K562 (cell line): Measurements from ENCODE around the gene SUB1. TPM values are rescaled to one million over a fixed set of nuclear protein-coding genes. Genes with fewer than 3 reads are reported as not detected.
A peak's percentile ranks its signal among the peaks of the same experiment; 100 is the strongest.

ENCODE experiments used
- ATAC-seq: fragments of 200-7000 bp; cut with Tn5 transposase; 3 replicates; pipeline ENCODE4 v1.9.1; 2020; ENCODE audit warnings: moderate library complexity
- BruUV-seq: library from RNA; stranded (reverse); fragments of 400-500 nt; replicated peaks from 2 replicates; lab custom pipeline; 2021; lab: Mats Ljungman, UMichigan
- CTCF ChIA-PET: fragments of 300-600 bp; formaldehyde crosslinking; extraction: SDS; loops from one replicate; lab custom pipeline; 2021; ENCODE audit warnings: low intra/inter-chr PET ratio; lab: Yijun Ruan, JAX
- POLR2A ChIA-PET: fragments of 300-600, 350-650 bp; sonication (Branson Sonifier 250); formaldehyde crosslinking; extraction: SDS; loops from one replicate; lab custom pipeline; 2021; ENCODE audit warnings: antibody characterized with exemption, inconsistent platforms; lab: Yijun Ruan, JAX
- DNase-seq, 4 experiments: peaks; one replicate each; pipeline versions ENCODE4 v3.0.0 to v3.0.0-alpha.2; 2011 to 2018; ENCODE audit warnings: low spot score in 3 of 4, mixed read lengths in 3 of 4; ENCODE audit errors: extremely low read depth in 1 of 4
- FAIRE-seq: peaks from 2 replicates; lab custom pipeline; 2011; peaks lifted over from hg19 to GRCh38; lab: Jason Lieb, UNC
- H2AFZ ChIP-seq: 2 replicates; pipeline ENCODE4 v1.6.0; 2011; ENCODE audit warnings: low read depth, low read length, control low read depth, inconsistent platforms
- H3K27ac ChIP-seq: fragments of 200-600 bp; 3 replicates; pipeline ENCODE4 v1.8.0; 2011; ENCODE audit warnings: low read depth, mild to moderate bottlenecking, control low read depth, inconsistent platforms, low read length, moderate library complexity, mixed read lengths; ENCODE audit errors: extremely low read depth
- H3K27me3 ChIP-seq, 2 experiments: fragments of 300-600 bp in 1 of 2; 2 replicates in 1 of 2; 3 replicates in 1 of 2; pipeline versions ENCODE4 v1.6.0 to v1.8.0; 2011; ENCODE audit warnings: inconsistent platforms in 2 of 2, low read length in 2 of 2, mild to moderate bottlenecking in 1 of 2, mixed read lengths in 1 of 2, moderate library complexity in 1 of 2; ENCODE audit not compliant: control insufficient read depth in 2 of 2, insufficient read depth in 2 of 2
- H3K36me3 ChIP-seq: fragments of 300-600 bp; 3 replicates; pipeline ENCODE4 v1.8.0; 2011; ENCODE audit warnings: mild to moderate bottlenecking, low read length, inconsistent platforms; ENCODE audit not compliant: control insufficient read depth, insufficient read depth
- H3K4me1 ChIP-seq, 2 experiments: fragments of 200-600 bp in 1 of 2; replicated peaks in 1 of 2; 2 replicates in 1 of 2; 3 replicates in 1 of 2; pipeline versions ENCODE4 v1.5.1 to v1.8.0; 2011; ENCODE audit warnings: inconsistent platforms in 2 of 2, low read length in 2 of 2, mild to moderate bottlenecking in 1 of 2, mixed read lengths in 1 of 2, moderate library complexity in 1 of 2; ENCODE audit not compliant: control insufficient read depth in 2 of 2, insufficient read depth in 2 of 2
- H3K4me2 ChIP-seq: 2 replicates; pipeline ENCODE4 v1.6.1; 2011; ENCODE audit warnings: low read length, control low read depth, inconsistent platforms, mixed read lengths; ENCODE audit not compliant: insufficient read depth
- H3K4me3 ChIP-seq: fragments of 200-600 bp; sonication (generic), shearing (Covaris generic); 2 replicates; pipeline ENCODE4 v1.5.1; 2016; ENCODE audit warnings: control low read depth, inconsistent platforms
- H3K79me2 ChIP-seq: fragments of 200-600 bp; 3 replicates; pipeline ENCODE4 v1.8.0; 2011; ENCODE audit warnings: low read length, inconsistent platforms; ENCODE audit not compliant: control insufficient read depth, insufficient read depth
- H3K9ac ChIP-seq, 2 experiments: 2 replicates each; pipeline versions ENCODE4 v1.6.0 to v1.6.1; 2011; ENCODE audit warnings: low read depth in 2 of 2, low read length in 2 of 2, control low read depth in 1 of 2, inconsistent platforms in 1 of 2, mild to moderate bottlenecking in 1 of 2, mixed read lengths in 1 of 2; ENCODE audit not compliant: insufficient read depth in 1 of 2
- H3K9me1 ChIP-seq: one replicate; pipeline ENCODE4 v1.6.0; 2011; ENCODE audit warnings: inconsistent platforms, mild to moderate bottlenecking, low read length, moderate library complexity; ENCODE audit not compliant: control insufficient read depth, insufficient read depth
- H3K9me3 ChIP-seq: replicated peaks from 2 replicates; pipeline ENCODE4 v1.5.1; 2011; ENCODE audit warnings: low read depth, low read length, inconsistent platforms; ENCODE audit not compliant: control insufficient read depth, insufficient read depth
- H4K20me1 ChIP-seq: replicated peaks from 2 replicates; pipeline ENCODE4 v1.6.1; 2011; ENCODE audit warnings: low read length, inconsistent platforms, mixed read lengths; ENCODE audit not compliant: control insufficient read depth, insufficient read depth
- ARHGAP35 ChIP-seq: fragments of 450-650 bp; IDR thresholded peaks from 2 replicates; pipeline ENCODE4 v1.6.1; 2018; ENCODE audit not compliant: partially characterized antibody
- BMI1 ChIP-seq: fragments of 150-350 bp; IDR thresholded peaks from 2 replicates; pipeline ENCODE4 v1.6.1; 2014; ENCODE audit warnings: low read length
- CC2D1A ChIP-seq: fragments of 450-650 bp; IDR thresholded peaks from 2 replicates; pipeline ENCODE4 v1.6.1; 2017; ENCODE audit warnings: mild to moderate bottlenecking
- CHCHD3 ChIP-seq: fragments of 250-450 bp; sonication (Bioruptor Pico); IDR thresholded peaks from 2 replicates; pipeline ENCODE4 v2.1.2; 2022; ENCODE audit warnings: mild to moderate bottlenecking
- E2F3 ChIP-seq: fragments of 250-450 bp; sonication (Bioruptor Pico); IDR thresholded peaks from 2 replicates; pipeline ENCODE4 v1.4.0; 2020; ENCODE audit warnings: mild to moderate bottlenecking
- EZH2 ChIP-seq: IDR thresholded peaks from 2 replicates; pipeline ENCODE4 v1.6.1; 2012; ENCODE audit warnings: low read depth, mild to moderate bottlenecking, inconsistent platforms, low read length, borderline replicate concordance
- MTF1 ChIP-seq: fragments of 250-450 bp; sonication (Bioruptor Pico); IDR thresholded peaks from 2 replicates; pipeline ENCODE4 v1.9.0; 2021; ENCODE audit warnings: moderate library complexity, mild to moderate bottlenecking, inconsistent platforms, borderline replicate concordance
- POLR2B ChIP-seq: fragments of 450-650 bp; IDR thresholded peaks from 2 replicates; pipeline ENCODE4 v1.6.1; 2018; ENCODE audit warnings: low read depth; ENCODE audit not compliant: partially characterized antibody
- POU5F1 ChIP-seq: fragments of 150-350 bp; IDR thresholded peaks from 2 replicates; pipeline ENCODE4 v1.6.1; 2014; ENCODE audit warnings: borderline replicate concordance, low read length, low read depth, mild to moderate bottlenecking; ENCODE audit not compliant: partially characterized antibody
- RAD21 ChIP-seq, 2 experiments: fragments of 250-450 bp in 1 of 2; fragments of 450-650 bp in 1 of 2; sonication (Bioruptor Pico) in 1 of 2; formaldehyde crosslinking in 1 of 2; IDR thresholded peaks in 1 of 2; conservative IDR thresholded peaks in 1 of 2; 2 replicates each; pipeline versions ENCODE4 v1.4.0 to v1.8.0; 2020 to 2022; ENCODE audit warnings: mild to moderate bottlenecking in 2 of 2, moderate library complexity in 1 of 2
- SETDB1 ChIP-seq: IDR thresholded peaks from one replicate; pipeline ENCODE4 v1.6.1; 2012; ENCODE audit warnings: low read length, control low read depth, inconsistent platforms
- SMARCB1 ChIP-seq: IDR thresholded peaks from 2 replicates; pipeline ENCODE4 v1.6.1; 2011; ENCODE audit warnings: improper control_type of control experiment, low read depth; ENCODE audit not compliant: insufficient read length
- ZC3H11A ChIP-seq: IDR thresholded peaks from 2 replicates; pipeline ENCODE4 v1.6.1; 2012; ENCODE audit warnings: low read depth, low read length, improper control_type of control experiment
- ZFP1 ChIP-seq: fragments of 450-650 bp; formaldehyde crosslinking; IDR thresholded peaks from 2 replicates; pipeline ENCODE4 v1.4.0; 2020; ENCODE audit warnings: mild to moderate bottlenecking, mixed read lengths
- ZNF124 ChIP-seq: sonication (generic); formaldehyde crosslinking; IDR thresholded peaks from 2 replicates; pipeline ENCODE4 v1.8.1; 2022; ENCODE audit warnings: missing genetic modification reagents
- ZNF140 ChIP-seq: fragments of 250-450 bp; sonication (Bioruptor Pico); IDR thresholded peaks from 2 replicates; pipeline ENCODE4 v1.8.0; 2021; ENCODE audit warnings: moderate library complexity, mild to moderate bottlenecking, inconsistent platforms
- ZNF324 ChIP-seq: fragments of 250-450 bp; sonication (Bioruptor Pico); IDR thresholded peaks from 2 replicates; pipeline ENCODE4 v1.4.0; 2020; ENCODE audit warnings: mild to moderate bottlenecking
- ZSCAN32 ChIP-seq: fragments of 450-650 bp; formaldehyde crosslinking; IDR thresholded peaks from 2 replicates; pipeline ENCODE4 v1.4.0; 2020; ENCODE audit warnings: mild to moderate bottlenecking, moderate library complexity
- WGBS: fragments of 100-300 bp; shearing (Covaris generic); methylation state at CpG from one replicate; pipeline ENCODE4 v1.1.6; 2016; ENCODE audit warnings: low coverage, mixed read lengths; ENCODE audit not compliant: insufficient coverage; ENCODE audit errors: missing lambda C conversion rate; 5-methylcytosine and 5-hydroxymethylcytosine counted together
- in situ Hi-C: fragments of 300-500 bp; cut with MboI; formaldehyde crosslinking; loops from 4 replicates; pipeline ENCODE4 v1.15.0; 2018; ENCODE audit warnings: inconsistent platforms, mixed read lengths
- intact Hi-C: fragments of 100-400 bp; cut with micrococcal nuclease; formaldehyde crosslinking; loops from 2 replicates; pipeline ENCODE4 v1.14.2; 2022
- polyA plus RNA-seq, 8 experiments: library from polyadenylated mRNA; depleted of rRNA in 4 of 8; stranded (reverse) in 5 of 8; unstranded in 3 of 8; fragments of >200 nt; fragmentation: Nextera tagmentation in 2 of 8; fragmentation: Illumina TruSeq in 1 of 8; extraction: Ambion mirVana in 2 of 8; extraction: Trizol in 1 of 8; gene quantifications; 2 replicates each; pipeline versions ENCODE4 v1.2.1 to v1.2.3, GENCODE V29; 2011 to 2014; ENCODE audit warnings: inconsistent platforms in 1 of 8, missing spikeins in 1 of 8
- total RNA-seq, 7 experiments: library from RNA; depleted of rRNA in 6 of 7; stranded (reverse); fragments of >200 nt in 6 of 7; fragmentation: Illumina TruSeq in 2 of 7; extraction: Trizol in 2 of 7; gene quantifications; 2 replicates each; pipeline versions ENCODE4 v1.2.1 to v1.2.3, GENCODE V29; 2011 to 2021; ENCODE audit warnings: low replicate concordance in 1 of 7
- TF ChIP-seq, protein P1 (sequence below): sonication (generic); formaldehyde crosslinking; IDR thresholded peaks from 2 replicates; pipeline ENCODE4 v1.8.0; 2022; ENCODE audit warnings: missing genetic modification reagents, mild to moderate bottlenecking, borderline replicate concordance
- TF ChIP-seq, protein P2 (sequence below), 2 experiments: IDR thresholded peaks; 2 replicates each; pipeline ENCODE4 v1.6.1; 2011; ENCODE audit warnings: borderline replicate concordance in 1 of 2, control low read depth in 1 of 2, low read depth in 1 of 2, low read length in 1 of 2, mild to moderate bottlenecking in 1 of 2, mixed read lengths in 1 of 2, moderate library complexity in 1 of 2; ENCODE audit not compliant: insufficient read depth in 1 of 2, insufficient read length in 1 of 2, poor library complexity in 1 of 2, severe bottlenecking in 1 of 2; ENCODE audit errors: extremely low read depth in 1 of 2

SUB1 gene
- total and polyA plus RNA-seq, 9 of the 15 experiments (the other 6 are each of a cell fraction or from before 2014, with no cell fraction given): 336 to 1,031 (median 700) TPM

DNA sequence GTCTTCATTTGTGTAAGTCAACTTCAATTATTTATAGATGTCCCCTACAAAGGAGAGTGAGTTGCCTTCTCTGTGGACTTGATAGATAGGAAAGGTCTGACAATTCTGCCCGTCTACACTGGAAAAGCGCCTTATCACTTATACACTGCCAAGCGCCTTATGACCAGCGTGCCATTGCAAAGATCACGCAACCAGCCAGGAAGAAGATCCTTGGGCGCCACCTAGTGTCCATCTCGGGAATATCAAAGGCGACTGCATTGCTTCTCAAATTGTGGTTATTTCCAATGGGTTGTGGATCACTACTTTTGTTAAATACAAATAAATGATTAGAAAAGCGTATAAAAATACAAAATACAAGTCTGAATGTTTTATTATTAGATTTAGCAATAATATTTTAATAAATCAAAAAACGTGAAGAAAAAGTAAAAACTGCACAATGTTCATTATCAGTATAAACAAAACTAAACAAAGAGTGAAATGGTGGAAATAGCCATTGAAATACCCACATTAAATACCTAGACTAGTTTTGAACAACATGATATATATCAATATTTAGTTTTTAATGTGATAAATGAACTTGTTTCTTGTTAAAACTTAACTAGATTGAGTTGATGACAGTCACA is 27.8 kb downstream of the SUB1 start:
- H3K4me2 ChIP-seq: no peak overlapping the region
- ChIA-PET POLR2A (interaction anchor here (0.7 to 0.8 kb wide), 2 partner anchors 23 to 125 kb away, joined by 3 to 4 read pairs; no protein-coding TSS in a partner anchor), CTCF (interaction anchor here (0.8 to 2.5 kb wide), 7 partner anchors 10 to 1031 kb away, joined by 3 to 24 read pairs (median 5); no protein-coding TSS in a partner anchor)
- in situ Hi-C loops (loop anchor here (5.0 to 25.0 kb wide), 4 partner anchors 126 to 1026 kb away; no protein-coding TSS in a partner anchor), intact Hi-C loops (loop anchor here (1.0 to 10.0 kb wide), 5 partner anchors 124 to 788 kb away; no protein-coding TSS in a partner anchor)
- no peaks in the 10 kb centered on the region for H3K9me1 ChIP-seq
- peak; percentile 89 for ATAC-seq
- H3K79me2 ChIP-seq: no peaks in the 10 kb centered on the region
- peak; percentile 96 for FAIRE-seq
- H3K27ac ChIP-seq: no peak overlapping the region
- peak; percentile 80 to 88 (median 83) for DNase-seq
- H3K9me3 ChIP-seq: no peaks in the 10 kb centered on the region
- H3K4me3 ChIP-seq: no peak overlapping the region
- no peaks in the 10 kb centered on the region for H4K20me1 ChIP-seq
- no peak overlapping the region for H3K9ac ChIP-seq
- BruUV-seq: no TSS peak
- H3K4me1 ChIP-seq: no peaks in the 10 kb centered on the region
- H2AFZ ChIP-seq: peak overlapping the region; percentile 11; the same call in 1 of the 2 replicates
- H3K27me3 ChIP-seq: no peaks in the 10 kb centered on the region; a peak in 1 of 5 replicates
- H3K36me3 ChIP-seq: no peaks in the 10 kb centered on the region; the same call in 2 of the 3 replicates
- WGBS: 2% methylated on average over 10 of the region's 10 CpGs
- no peak for TF ChIP-seq MTF1
- TF ChIP-seq, protein P1, sequence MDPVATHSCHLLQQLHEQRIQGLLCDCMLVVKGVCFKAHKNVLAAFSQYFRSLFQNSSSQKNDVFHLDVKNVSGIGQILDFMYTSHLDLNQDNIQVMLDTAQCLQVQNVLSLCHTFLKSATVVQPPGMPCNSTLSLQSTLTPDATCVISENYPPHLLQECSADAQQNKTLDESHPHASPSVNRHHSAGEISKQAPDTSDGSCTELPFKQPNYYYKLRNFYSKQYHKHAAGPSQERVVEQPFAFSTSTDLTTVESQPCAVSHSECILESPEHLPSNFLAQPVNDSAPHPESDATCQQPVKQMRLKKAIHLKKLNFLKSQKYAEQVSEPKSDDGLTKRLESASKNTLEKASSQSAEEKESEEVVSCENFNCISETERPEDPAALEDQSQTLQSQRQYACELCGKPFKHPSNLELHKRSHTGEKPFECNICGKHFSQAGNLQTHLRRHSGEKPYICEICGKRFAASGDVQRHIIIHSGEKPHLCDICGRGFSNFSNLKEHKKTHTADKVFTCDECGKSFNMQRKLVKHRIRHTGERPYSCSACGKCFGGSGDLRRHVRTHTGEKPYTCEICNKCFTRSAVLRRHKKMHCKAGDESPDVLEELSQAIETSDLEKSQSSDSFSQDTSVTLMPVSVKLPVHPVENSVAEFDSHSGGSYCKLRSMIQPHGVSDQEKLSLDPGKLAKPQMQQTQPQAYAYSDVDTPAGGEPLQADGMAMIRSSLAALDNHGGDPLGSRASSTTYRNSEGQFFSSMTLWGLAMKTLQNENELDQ (CRISPR knock-in tag): no peak
- TF ChIP-seq ZNF124 (CRISPR knock-in tag): no peak
- TF ChIP-seq SMARCB1: no peak
- TF ChIP-seq POLR2B: no peak
- no peak for TF ChIP-seq ZC3H11A
- TF ChIP-seq SETDB1: no peak
- no peak for TF ChIP-seq CHCHD3
- TF ChIP-seq BMI1: no peak
- TF ChIP-seq ZSCAN32 (CRISPR knock-in tag): peak; percentile 57; the same call in 1 of the 2 replicates
- no peak for TF ChIP-seq ARHGAP35
- peak; percentile 94 to 95 for TF ChIP-seq RAD21 (CRISPR knock-in tag; conservative IDR thresholded peaks at IDR 0.05 in 1 of 2, IDR thresholded peaks at IDR 0.05 in 1 of 2)
- TF ChIP-seq, protein P2, sequence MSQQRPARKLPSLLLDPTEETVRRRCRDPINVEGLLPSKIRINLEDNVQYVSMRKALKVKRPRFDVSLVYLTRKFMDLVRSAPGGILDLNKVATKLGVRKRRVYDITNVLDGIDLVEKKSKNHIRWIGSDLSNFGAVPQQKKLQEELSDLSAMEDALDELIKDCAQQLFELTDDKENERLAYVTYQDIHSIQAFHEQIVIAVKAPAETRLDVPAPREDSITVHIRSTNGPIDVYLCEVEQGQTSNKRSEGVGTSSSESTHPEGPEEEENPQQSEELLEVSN (IDR thresholded peaks at IDR 0.05; ENCODE audit: borderline replicate concordance in 1 of 2, extremely low read depth in 1 of 2, insufficient read depth in 1 of 2, insufficient read length in 1 of 2, low read depth in 1 of 2, low read length in 1 of 2, poor library complexity in 1 of 2, severe bottlenecking in 1 of 2): no peak
- TF ChIP-seq ZNF140 (CRISPR knock-in tag): no peak
- TF ChIP-seq EZH2: no peak
- TF ChIP-seq E2F3 (CRISPR knock-in tag): no peak
- TF ChIP-seq ZFP1: no peak
- TF ChIP-seq ZNF324: no peak
- no peak for TF ChIP-seq CC2D1A
- no peak for TF ChIP-seq POU5F1
